ENCODE data around the gene ZNF273. TPM values are rescaled to one million over a fixed set of nuclear protein-coding genes. Genes with fewer than 3 reads are reported as not detected.
"Not testable (repeated sequence)": the region's sequence is repeated elsewhere in the genome, so short reads cannot be mapped to it uniquely, and the experiment has no call there.

The ZNF273 gene
- total RNA-seq, 1 experiment from 2014 or later: 7.6 TPM

- H3K4me2 ChIP-seq (ENCODE audit: low read length): no peak overlapping the region
- no peaks in the 10 kb centered on the region for H3K27me3 ChIP-seq (ENCODE audit: low read length)
- ChIA-PET CTCF (no interaction called here), POLR2A (ENCODE audit: unreplicated experiment) (no interaction called here)
- TF ChIP-seq EZH2phosphoT487 (IDR thresholded peaks at IDR 0.05; ENCODE audit: borderline replicate concordance, low read length): no peak
- TF ChIP-seq CTCF (conservative IDR thresholded peaks at IDR 0.05; ENCODE audit: low read depth, low read length): no peak
- TF ChIP-seq EZH2 (IDR thresholded peaks at IDR 0.05; ENCODE audit: low read length, unreplicated experiment): no peak
- H4K20me1 ChIP-seq (ENCODE audit: low read length): no peaks in the 10 kb centered on the region
- no peak overlapping the region for H3K27ac ChIP-seq (ENCODE audit: low read length)
- DNase-seq: no peak
- H3K36me3 ChIP-seq (ENCODE audit: low read depth, low read length): no peaks in the 10 kb centered on the region
- BruUV-seq (replicated peaks): no TSS peak
- ATAC-seq: no peak
- H3K9ac ChIP-seq (ENCODE audit: low read length): no peak overlapping the region
- no peaks in the 10 kb centered on the region for H3F3A ChIP-seq (ENCODE audit: low read length, unreplicated experiment)
- H3K9me2 ChIP-seq (replicated peaks; ENCODE audit: low read length): no peaks in the 10 kb centered on the region
- H2AFZ ChIP-seq (ENCODE audit: low read length): no peak overlapping the region
- no peaks in the 10 kb centered on the region for H3K9me3 ChIP-seq (ENCODE audit: low read length)
- H3K4me1 ChIP-seq (ENCODE audit: insufficient read depth, low read length): no peaks in the 10 kb centered on the region
- no peaks in the 10 kb centered on the region for H3K79me2 ChIP-seq (ENCODE audit: low read length)
- intact Hi-C loops (cut with micrococcal nuclease): no loop called here
- no peak overlapping the region for H3K4me3 ChIP-seq (ENCODE audit: low read length)
Measured at GRCh38 chr7:64854969-64855368, 48.1 kb upstream of the ZNF273 start.

GRCh38 chr7:64863021-64863420 lies 40.1 kb upstream of the ZNF273 start:
- no peaks in the 10 kb centered on the region for H3K9me2 ChIP-seq (replicated peaks; ENCODE audit: low read length)
- H3K9me3 ChIP-seq (ENCODE audit: low read length): no peaks in the 10 kb centered on the region
- H3K27ac ChIP-seq (ENCODE audit: low read length): no peak overlapping the region
- H3K36me3 ChIP-seq (ENCODE audit: low read depth, low read length): no peaks in the 10 kb centered on the region
- no peak for DNase-seq
- TF ChIP-seq EZH2phosphoT487 (IDR thresholded peaks at IDR 0.05; ENCODE audit: borderline replicate concordance, low read length): no peak
- no peak for TF ChIP-seq EZH2 (IDR thresholded peaks at IDR 0.05; ENCODE audit: low read length, unreplicated experiment)
- no peak for TF ChIP-seq CTCF (conservative IDR thresholded peaks at IDR 0.05; ENCODE audit: low read depth, low read length)
- BruUV-seq (replicated peaks): no TSS peak
- ATAC-seq: no peak
- CTCF ChIA-PET: no interaction called here
- H3F3A ChIP-seq (ENCODE audit: low read length, unreplicated experiment): no peaks in the 10 kb centered on the region
- intact Hi-C loops (cut with micrococcal nuclease): no loop called here
- H3K27me3 ChIP-seq (ENCODE audit: low read length): no peaks in the 10 kb centered on the region
- H3K4me3 ChIP-seq (ENCODE audit: low read length): no peak overlapping the region
- H3K9ac ChIP-seq (ENCODE audit: low read length): no peak overlapping the region
- H4K20me1 ChIP-seq (ENCODE audit: low read length): no peaks in the 10 kb centered on the region
- no peaks in the 10 kb centered on the region for H3K4me1 ChIP-seq (ENCODE audit: insufficient read depth, low read length)
- H2AFZ ChIP-seq (ENCODE audit: low read length): no peak overlapping the region
- H3K79me2 ChIP-seq (ENCODE audit: low read length): no peaks in the 10 kb centered on the region
- H3K4me2 ChIP-seq (ENCODE audit: low read length): no peak overlapping the region
- POLR2A ChIA-PET (ENCODE audit: unreplicated experiment): no interaction called here

- H3K4me2 ChIP-seq (ENCODE audit: low read length); H3K9me3 ChIP-seq (ENCODE audit: low read length); H3K9me2 ChIP-seq (replicated peaks; ENCODE audit: low read length); H3K36me3 ChIP-seq (ENCODE audit: low read depth, low read length); H3K27ac ChIP-seq (ENCODE audit: low read length); H3K79me2 ChIP-seq (ENCODE audit: low read length); H4K20me1 ChIP-seq (ENCODE audit: low read length); intact Hi-C loops (cut with micrococcal nuclease); BruUV-seq (replicated peaks); DNase-seq; H3F3A ChIP-seq (ENCODE audit: low read length, unreplicated experiment); CTCF ChIA-PET; ATAC-seq; H3K4me3 ChIP-seq (ENCODE audit: low read length); POLR2A ChIA-PET (ENCODE audit: unreplicated experiment); H3K27me3 ChIP-seq (ENCODE audit: low read length); H3K9ac ChIP-seq (ENCODE audit: low read length); H2AFZ ChIP-seq (ENCODE audit: low read length); H3K4me1 ChIP-seq (ENCODE audit: insufficient read depth, low read length): not testable (repeated sequence)
Measured at GRCh38 chr7:64863530-64863929, 39.5 kb upstream of the ZNF273 start.

Measured in PC-3 (cell line).